HG03457 (cell line): ENCODE data around the gene GNA15.
"Not testable (repeated sequence)": the region's sequence is repeated elsewhere in the genome, so short reads cannot be mapped to it uniquely, and the experiment has no call there.

Source experiments
- ATAC-seq: cut with Tn5 transposase; IDR thresholded peaks from one replicate; pipeline ENCODE4 v1.9.1; 2021; ENCODE audit warnings: moderate number of reproducible peaks; ENCODE audit not compliant: unreplicated experiment

GNA15 gene, protein sequence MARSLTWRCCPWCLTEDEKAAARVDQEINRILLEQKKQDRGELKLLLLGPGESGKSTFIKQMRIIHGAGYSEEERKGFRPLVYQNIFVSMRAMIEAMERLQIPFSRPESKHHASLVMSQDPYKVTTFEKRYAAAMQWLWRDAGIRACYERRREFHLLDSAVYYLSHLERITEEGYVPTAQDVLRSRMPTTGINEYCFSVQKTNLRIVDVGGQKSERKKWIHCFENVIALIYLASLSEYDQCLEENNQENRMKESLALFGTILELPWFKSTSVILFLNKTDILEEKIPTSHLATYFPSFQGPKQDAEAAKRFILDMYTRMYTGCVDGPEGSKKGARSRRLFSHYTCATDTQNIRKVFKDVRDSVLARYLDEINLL

DNA sequence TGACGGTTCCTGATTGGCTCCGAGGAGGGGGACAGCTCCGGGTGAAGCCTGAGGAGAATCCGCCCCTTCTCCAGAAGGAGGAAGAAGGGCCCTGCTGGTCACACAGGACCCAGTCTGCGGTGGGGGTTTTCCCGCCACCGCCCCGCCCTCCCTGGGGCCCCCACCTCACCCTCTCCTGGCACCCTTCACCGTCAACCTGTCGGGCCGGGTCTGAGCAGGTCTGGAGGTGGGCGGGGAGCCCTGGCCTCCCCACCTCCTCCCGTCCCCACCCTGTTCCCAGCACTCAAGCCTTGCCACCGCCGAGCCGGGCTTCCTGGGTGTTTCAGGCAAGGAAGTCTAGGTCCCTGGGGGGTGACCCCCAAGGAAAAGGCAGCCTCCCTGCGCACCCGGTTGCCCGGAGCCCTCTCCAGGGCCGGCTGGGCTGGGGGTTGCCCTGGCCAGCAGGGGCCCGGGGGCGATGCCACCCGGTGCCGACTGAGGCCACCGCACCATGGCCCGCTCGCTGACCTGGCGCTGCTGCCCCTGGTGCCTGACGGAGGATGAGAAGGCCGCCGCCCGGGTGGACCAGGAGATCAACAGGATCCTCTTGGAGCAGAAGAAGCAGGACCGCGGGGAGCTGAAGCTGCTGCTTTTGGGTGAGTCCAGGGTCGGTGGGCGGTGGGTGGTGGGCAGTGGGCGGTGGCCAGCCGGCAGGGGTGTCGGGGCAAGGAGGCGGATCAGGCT lies at the start of gene GNA15:
Gene GNA15, plus strand, starts transcription at position 73 of the 723 bp plus-strand sequence. Its CDS starts 418 bp downstream, at position 491.
- no peak for ATAC-seq

DNA sequence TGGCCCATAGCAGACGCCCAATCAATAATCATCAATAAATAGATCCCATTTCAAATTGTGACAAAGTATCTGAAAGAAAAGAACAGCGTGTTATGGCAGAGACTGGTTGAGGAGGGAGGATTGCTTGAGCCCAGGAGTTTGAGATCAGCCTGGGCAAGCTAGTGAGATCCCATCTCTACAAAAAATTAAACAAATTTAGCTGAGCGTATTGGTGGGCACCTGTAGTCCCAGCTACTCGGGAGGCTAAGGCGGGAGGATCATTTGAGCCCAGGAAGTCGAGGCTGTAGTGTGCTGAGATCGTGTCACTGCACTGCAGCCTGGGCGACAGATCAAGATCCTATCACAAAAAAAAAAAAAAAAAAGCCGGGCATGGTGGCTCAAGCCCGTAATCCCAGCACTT lies 48.1 kb upstream of the GNA15 start:
- no peak for ATAC-seq

DNA sequence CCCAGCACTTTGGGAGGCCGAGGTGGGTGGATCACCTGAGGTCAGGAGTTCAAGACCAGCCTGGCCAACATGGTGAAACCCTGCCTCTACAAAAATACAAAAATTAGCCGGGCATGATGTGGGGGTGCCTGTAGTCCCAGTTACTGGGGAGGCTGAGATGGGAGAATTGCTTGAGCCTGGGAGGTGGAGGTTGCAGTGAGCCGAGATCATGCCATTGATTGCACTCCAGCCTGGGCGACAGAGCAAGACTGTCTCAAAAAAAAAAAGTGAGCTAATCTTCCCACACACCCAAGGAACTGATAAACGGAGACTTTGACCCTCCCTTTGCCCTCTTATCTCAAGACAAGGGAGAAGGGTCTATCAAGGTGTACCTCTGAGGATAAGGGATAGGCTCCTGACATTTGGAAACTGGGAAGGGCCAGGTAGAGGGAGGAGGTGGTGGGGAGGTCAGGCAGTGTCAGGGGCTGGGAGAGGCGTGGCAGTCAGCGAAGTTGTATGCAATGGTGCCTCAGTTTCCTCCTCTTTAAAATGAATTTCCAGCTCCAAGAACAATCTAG lies 46.5 kb upstream of the GNA15 start:
- not testable (repeated sequence) for ATAC-seq

DNA sequence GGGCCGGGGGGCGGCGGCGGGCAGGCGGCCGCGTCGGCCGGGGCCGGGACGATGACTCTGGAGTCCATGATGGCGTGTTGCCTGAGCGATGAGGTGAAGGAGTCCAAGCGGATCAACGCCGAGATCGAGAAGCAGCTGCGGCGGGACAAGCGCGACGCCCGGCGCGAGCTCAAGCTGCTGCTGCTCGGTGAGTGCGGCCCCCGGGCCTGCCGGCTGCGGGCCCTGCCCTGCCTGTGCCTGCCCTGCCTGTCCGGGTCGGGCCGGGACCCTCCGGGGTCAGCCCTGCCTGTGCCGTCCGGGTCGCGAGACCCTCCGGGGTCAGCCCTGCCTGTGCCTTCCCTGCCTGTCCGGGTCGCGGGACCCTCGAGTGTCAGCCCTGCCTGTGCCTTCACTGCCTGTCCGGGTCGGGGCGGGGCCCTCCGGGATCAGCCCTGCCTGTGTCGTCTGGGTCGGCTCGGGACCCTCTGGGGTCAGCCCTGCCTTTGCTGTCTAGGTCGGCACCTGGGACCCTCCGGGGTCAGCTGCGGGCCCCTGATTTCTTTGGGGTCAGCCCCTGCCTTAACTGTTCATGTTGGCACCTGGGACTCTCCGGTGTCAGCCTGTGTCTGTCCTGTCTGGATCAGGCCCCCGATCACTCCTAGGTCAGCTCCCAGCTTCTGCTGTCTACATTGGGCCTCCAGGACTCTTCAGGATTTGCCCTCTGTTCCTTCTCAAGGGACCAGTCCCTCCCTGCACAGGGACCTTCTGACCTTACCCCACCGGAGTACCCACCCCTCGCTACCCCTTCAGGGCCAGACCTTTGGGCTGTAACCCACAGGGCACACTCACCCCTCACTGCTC lies 41.0 kb upstream of the GNA15 start:
- ATAC-seq: no peak

DNA sequence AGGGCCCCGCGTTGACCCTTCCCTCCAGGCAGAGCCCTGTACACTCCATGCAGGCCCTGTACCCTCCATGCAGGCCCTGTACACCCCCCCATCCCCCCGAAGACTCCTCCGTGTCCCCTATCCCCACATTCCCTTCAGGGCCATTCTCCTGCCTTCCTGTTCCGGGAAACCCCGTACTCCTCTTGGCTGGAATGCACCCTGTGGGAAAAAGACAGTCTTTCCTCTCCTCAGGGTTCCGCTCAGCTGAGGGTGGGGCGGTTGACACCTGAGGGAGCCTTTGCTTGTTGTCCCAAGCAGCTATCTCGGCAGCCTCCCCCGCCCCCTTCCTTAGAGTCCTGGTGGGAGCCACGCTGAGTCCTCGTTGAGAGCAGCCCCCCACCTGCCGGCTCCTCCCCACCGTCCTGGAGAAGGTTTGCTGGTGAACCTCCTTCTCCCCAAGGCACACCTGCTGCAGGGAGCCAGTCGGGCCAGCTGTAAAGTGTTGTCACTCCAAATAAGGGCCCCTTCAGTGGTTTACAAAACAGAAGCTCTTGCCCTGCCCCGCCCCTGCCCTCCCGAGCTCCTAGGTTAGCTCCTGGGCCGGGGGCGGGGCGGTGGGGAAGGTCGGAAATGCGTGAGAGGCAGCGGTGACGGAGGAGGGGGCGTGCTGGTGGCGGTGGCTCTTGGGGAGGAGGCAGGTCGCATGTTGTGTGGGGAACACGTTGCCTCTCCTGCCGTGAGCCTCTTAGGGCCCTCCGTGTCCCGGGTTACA lies 40.2 kb upstream of the GNA15 start:
- no peak for ATAC-seq

DNA sequence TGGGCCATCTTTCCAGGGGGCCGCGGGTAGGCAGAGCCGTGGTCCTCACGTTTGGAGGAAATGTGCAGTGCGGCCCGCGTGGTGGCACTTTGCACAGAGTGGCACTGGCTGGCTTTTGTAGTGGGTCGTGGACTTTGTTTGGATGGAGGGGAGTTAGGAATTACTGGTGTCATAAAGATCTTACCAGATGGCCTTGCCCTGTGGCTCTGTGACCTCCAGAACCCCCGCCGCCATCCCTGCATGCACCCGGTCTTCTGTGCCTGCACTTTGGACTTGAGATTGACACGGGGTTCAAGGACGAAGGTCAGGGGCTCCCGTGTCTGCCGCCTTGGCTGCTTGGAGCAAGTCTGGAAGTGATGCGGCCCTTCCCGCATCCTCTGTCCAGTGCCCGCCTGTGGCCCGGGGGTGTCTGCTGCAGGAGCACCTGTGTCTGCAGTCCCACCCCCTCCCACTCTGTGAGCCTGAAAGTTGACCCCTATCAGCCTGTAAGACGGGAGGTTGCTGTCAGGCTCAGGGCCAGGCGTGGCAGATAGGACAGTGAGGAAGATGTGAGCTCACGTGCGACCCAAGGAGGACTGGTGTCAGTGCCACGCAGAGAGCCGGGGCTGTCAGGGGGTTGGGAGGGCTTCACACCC lies 39.4 kb upstream of the GNA15 start:
- ATAC-seq: no peak

DNA sequence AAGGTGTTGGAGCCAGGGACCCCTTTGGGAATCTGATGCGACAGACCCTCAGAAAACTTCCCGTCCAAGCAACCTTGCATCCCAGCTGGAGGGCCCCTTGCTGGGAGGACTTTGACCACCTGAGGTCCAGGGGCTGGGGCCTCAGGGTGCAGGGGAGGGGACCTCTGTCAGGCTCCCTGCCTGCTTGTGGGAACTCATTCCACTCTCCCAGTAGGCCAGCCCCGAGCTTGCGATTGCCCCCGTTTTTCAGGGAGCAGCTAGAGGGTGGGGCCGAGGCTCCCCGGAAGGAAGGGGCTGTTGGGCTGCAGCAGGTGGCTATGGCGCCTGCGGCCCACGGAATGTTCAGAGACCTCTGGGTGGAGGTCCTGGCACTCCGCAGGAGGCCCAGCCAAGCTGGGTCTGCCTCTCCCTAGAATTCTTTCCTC lies 38.9 kb upstream of the GNA15 start:
- ATAC-seq: no peak

DNA sequence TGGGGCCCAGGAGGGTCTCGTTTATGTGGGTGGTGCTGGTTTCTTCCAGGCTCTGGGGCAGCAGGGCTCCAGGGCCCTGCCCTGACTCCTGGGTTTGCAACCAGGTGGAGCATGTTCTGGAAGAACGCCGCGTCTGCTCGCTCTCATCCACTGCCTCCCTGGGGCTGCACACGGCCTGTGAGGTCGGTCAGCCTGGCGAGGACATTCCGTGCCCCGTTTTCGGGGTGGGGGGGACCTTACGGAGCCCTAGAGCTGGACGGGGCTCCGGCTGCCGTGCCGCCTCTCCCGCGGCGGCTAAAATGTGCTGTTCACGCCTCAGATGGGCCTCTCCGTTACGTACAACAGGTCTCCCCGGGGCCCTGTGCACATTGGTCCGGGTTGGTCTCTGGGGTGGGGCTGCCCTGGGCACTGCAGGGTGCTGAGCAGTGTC lies 38.4 kb upstream of the GNA15 start:
- no peak for ATAC-seq

DNA sequence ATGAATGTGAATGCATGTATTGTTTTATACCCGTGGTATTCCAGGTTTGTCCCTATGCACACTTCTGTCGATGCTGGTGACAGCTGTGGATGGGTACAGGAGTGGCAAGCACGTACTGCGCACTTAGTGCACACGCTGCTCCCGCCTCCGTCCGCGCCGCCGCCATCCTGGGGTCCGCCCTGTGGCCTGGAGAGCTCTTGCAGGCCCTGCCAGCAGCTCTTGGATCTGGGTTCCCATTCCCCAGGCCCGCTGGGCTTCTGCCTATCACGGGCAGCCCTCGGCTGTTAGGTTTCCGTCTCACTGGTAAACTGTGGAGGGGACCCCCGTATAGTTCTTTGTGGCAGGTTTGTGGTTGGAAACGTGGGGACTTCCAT lies 37.7 kb upstream of the GNA15 start:
- ATAC-seq: no peak

DNA sequence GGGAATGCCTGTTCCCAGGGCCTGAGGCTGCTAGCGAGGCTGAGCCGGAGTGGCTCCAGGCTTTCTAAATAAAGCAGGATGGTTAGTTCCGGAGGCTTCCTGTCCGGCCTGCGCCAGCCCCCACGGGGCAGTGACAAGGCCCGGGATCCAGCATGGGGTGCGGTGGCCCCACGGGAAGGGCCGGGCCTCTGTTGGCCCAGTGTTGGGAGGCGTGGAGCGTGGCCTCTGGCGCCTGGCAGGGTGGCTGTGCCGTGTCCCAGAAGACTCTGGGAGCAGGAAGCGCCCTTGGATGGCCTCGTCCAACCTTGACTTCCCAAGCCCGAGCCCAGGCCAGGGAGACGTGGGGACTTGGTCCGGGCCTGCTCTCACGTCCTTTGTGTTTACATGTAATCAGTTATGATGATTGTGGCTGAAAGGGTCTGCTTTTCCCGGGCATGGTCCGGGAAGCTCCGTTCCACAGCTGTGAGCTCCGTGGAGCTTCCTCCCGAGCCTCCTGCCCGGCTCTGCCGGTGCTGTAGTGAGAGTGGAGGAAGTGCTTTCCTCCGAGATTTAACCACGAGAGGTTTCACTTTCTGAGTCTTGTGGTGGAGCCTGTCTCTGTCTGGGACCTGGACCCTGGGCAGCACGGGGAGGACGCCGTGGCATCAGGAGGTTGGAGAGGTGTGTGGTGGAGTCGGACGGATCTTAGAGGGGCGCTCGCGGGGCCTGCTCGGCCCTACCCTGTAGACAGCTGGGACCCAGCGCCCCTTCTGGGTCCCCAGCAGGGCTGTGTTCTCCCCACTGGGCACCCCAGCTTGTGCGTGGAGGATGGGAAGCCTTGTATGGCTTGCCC lies 37.1 kb upstream of the GNA15 start:
- no peak for ATAC-seq

DNA sequence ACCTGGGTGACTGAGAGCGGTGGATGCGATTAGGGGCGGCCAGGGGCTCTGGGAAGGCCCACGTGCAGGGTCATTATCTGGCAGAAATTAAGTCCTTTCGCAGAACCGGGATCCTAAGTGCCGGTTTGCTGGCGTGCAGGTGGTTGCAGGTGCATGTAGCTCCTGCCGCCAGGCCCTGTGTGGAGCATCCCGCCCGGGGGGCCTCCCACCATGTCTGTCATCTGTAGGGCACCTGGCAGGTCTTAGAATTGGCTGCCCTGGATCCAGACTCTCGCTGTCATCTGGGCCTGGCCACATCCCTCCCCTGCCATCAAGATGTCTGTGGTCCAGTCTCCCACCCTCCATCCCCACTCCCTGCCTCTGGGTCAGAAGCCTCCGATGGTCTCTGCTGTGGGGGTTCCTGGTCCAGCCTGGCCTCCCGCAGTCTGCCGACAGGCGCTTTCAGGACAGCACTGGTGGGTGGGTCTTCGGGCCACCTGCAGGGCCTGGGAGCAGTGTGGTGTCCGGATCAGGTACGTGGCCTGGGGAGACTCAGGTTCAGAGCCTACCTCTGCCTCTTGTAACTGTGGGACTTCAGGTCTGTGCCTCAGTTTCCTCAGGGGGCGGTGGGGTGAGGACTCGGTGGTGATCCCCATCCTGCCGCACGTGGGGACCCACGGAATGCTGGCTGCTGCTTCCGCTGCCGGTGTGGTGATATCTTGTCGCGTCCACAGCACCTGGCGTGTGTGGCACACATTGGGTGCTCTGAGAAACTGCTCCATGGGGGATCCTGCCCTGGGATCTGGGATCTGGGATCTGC lies 36.3 kb upstream of the GNA15 start:
- ATAC-seq: no peak

DNA sequence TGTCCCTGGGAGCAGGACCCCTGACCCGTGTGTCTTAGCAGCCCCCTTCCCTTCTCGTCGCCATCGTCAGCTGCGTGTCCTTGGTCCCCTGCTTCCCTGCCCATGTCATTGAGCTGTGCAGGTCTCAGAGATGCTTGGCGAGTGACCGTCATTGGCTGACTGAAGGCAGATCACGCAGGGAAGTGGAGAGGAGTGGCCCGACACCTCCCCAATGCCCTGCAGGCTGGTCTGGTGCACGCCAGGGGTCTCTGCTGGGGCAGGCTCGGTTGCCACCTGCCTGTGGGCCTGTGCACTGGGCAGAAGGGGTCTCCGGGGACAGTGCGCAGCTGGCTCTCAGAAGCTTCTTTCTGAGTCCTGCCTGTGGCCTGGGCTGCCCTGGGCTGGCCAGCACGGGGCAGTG lies 35.5 kb upstream of the GNA15 start:
- ATAC-seq: no peak

DNA sequence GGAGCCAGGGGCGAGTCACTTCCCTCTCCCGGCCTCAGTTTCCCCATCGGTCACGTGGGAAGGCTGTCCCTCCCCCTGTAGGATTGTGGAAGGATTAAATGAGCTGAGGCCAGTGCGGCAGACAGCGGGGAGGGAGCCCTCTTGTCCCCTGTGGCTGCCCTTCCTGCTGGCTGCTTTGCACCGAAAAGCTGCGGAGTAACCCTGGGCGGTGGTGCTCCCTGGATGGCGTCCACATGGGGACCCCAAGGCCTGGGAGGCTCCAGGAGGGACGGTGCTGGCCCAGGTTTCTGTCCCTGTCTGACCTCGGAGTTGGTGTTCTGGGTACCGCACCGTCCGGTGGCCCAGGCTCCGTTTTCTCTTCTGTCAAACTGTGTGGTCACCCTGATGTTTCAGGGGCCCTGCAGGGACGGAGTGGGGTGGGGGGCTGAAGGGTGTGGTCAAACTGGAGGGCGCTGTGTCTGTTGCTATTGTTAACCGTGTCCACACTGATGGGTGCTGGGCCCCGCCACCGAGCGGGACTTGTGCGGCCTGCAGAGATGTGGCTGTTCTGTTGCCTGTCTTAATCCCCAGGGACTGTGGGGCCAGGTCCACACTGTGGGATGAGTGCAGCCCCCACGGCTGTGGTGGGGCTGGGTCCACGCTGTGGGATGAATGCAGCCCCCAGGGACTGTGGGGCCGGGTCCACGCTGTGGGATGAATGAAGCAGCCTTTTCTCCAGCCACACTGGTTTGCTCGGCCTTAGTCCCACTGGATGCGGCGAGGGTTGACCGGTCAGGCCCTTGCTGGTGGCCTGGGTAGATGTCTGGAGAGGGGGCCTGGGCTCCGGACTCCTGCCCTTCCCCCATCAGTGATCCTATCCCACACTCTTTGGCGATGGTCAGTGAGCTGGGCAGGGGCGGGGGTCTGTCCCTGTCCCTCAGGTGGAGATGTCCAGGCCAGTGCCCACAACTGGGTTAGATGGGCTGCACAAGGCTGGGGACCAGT lies 34.8 kb upstream of the GNA15 start:
- ATAC-seq: no peak

DNA sequence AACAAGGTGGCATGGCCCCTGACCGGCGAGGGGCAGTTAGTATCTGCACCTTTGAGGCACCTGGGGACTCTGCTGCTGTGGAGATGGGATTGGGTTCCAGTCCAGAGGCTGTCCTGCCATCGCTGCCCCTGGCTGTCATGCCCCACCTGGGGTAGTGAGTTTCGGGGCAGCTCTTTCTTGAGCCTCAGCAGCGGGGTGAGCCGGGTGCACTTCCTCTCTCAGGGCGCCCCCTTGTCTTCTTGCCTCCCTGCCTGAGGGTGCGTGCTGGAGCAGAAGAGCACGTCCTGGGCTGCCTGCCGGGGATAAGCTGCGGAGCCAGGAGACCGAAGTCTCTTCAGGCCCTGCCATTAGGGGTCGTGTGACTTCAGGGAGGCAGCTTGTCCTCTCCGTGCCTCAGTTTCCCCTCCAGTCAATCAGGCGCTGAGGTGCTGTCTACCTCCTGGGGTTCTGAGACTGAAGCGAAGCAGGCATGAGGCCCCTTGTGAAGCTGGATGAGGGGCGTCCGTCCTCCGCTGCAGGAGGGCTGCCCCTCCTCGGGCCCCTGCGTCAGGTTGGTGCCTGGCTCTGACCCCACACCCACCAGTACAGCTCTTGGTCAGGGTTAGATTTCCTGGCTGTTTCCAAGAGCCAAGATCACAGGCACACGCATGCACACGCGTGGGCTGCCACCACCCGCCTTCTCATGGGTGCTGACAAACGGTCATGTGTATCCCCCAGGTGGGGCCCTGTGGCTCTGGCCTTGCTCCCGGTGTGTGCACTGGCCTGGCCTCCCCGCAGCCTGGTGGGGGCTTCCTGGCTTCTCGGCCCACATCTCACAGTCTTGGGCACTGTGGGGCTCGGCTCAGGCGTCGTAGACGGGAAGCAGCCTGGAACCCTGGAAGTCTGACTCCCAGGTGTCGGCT lies 33.3 kb upstream of the GNA15 start:
- ATAC-seq: no peak

DNA sequence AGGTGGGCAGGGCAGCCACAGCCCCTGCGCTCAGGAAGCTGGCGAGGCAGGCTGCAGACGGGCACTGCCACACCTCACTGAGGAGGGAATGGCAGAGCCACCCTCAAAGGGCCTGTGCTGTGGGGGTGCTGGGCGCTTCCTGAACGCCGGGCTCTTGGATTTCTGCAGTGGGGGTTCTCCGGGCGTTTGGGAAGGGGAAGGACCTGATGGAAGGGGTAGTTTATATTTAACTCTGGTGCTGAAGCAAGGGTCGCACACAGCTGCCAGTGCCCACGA lies 31.2 kb upstream of the GNA15 start:
- ATAC-seq: no peak
